ENCODE results near the gene SLC22A23.

Gene SLC22A23

DNA sequence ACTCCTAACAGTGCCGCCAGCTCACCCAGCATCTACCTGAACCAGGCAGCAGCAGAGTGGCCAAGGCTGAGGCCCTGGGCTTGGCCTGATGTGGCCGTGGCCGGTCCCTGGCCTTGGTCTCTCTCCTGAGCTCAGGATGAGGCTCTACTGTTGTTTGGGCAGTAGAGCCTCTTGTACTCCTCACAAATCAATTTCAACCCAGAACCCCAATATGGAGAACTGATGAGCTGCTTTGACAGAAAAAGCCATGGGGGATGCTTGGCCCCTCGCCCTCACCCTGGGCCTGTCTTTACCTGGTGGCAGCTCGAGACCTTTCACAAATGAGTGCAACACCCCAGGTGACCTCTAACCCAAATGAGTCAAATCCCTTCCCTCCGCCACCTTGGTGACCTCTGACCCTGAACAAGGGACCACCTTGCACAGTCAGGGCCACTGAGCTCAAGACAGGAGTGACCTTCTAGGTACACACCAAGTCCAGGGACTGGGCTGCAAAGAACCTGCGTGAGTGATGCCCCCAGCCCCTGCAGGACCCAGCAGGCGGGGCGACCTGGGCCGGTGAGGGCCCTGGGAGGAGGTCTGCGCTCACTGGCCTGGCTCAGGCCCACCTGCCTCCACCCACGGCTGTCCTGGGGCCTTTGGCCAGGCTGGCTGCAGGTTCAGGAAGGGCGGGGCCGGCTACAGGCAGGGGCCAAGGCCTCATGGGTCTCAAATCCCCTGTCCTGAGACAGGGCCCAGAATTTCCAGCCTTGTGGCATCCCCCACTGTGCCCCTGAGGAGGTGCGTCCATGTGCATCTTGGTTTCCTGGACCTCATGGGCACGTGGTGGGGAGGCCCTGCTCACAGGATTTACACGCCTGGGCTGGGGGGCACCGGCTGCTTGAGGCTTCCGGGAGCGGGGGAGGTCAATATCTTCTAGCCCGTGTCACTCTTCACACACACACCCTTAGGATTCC, 167.9 kb downstream of the SLC22A23 start:
- DNase-seq (ENCODE audit: extremely low read depth in 1 of 2, low read depth in 1 of 2) = no peak

DNA sequence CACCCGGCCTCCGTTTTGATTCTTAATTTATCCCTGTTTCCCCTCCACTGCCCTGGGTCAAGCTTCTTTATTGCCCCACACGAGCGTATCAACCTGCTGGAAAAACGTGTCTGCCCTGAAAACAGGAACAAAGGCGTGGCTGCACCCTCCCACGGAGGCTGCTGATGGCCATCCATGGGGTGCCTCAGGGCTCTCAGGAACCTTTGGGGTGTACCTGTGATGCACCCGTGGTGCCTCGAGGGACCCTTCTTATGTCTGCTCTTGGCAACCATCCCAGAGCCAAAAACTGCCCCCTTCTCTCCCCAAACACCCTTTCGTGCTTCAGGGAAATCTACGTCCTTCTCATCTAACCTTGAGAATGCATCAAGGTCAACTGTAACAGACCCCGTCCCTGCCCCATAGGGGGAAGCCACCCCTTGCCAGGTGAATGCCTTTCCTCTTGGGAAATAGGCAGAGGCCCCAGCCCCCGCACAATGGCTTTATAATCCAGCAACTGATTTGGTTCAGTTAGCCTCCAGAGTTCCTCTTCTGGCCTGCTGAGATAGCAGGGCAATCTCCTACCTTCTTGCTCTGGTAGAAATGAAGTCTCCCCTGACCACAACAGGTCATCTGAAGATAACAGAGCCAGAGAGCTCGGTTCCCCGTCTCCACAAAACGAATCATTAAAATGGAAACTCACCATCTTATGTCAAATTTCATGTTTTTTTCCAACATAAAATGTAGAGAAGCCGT, 168.7 kb downstream of the SLC22A23 start:
- DNase-seq (ENCODE audit: extremely low read depth in 1 of 2, low read depth in 1 of 2) = no peak

DNA sequence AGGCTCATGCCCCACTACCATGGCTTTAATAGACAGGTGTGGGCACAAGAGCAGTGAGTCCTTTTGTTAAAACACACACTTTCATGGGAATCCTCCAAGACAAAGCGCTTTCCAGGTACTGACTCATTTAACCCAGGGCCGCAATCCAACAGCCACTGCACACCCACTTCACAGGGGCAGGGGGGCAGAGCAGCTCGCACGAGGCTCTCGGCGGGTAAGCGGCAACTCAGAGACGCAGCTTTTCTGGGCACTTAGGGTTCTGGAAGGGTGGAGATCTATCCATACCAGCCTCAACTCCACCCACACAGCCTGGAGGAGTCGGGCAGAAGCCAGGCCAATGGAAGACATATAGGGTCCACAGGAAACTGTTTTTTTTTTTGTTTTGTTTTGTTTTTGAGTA, 169.5 kb downstream of the SLC22A23 start:
- no peak for DNase-seq (ENCODE audit: extremely low read depth in 1 of 2, low read depth in 1 of 2)

DNA sequence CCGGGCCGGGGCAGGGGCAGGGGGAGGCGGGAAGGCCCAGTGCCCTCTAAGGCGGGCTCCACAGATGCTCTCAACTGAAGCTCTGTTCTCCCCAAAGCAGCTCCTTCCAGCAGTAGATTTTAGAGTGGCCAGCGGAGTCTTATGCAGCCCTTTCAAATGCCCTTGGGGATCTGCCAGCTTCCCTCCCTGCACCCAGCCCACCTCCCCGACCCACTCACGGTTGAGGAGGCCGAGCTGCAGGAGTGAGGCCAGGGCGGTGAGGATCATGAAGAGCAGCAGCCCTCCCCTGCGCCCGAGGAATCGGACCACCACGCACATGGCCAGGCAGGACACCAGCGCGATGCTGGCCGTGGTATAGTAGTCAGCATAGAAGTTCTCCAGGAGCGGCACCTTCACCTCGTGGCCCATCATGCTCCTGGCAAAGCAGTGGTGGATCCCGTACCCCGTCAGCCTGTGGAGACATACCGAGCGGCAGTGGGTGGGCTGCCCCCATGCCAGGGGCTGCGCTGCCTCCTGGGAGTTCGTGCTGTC, 170.1 kb downstream of the SLC22A23 start:
- DNase-seq (ENCODE audit: extremely low read depth in 1 of 2, low read depth in 1 of 2) = no peak

DNA sequence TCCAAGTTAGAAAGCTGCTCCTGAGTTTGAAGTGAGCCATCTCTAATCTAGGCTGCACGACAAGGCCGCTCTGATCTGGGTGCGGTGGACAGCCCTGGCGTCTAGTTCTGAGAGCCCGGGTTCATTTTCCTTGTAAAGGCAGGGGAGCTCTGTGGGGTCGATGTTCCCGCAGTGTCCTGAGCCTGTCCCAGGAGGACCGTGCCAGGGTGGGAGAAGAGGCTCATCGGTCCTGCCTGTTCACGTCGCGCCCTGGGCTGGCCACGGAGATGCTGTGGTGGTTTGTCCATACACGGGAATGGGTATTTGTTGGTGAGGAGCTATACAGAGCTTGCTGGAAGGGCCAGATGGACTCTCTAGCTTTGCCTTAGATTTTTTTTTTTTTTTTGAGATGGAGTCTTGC, 171.1 kb downstream of the SLC22A23 start:
- no peak for DNase-seq (ENCODE audit: extremely low read depth in 1 of 2, low read depth in 1 of 2)

DNA sequence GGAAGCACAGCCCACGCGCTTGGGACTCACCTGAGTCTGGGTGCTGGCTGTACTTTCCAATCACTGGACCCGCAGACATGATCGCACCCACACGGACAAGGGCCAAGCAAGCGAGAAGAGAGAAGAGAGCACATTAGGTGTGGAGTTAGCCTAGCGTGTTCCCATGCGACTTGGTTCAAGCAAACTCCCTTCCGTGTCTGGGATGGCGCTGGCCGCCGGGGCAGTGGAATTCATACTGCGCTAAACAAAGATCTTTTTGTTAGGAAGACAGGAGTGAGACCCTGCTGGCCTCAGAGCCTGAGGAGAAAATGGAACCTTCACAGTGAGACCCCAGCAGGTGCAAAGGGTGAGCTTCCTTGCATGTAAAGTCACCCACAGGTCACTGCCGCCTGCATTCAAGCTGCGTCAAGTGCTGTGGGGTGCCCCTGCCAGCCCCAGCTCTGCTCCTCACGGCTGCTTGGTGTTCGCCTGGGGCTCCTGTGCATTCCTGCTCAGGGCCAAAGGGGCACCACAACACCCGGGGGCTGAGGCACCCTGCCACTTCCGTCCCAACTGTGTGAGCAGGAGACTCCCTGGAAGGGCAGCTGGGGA, 171.7 kb downstream of the SLC22A23 start:
- no peak for DNase-seq (ENCODE audit: extremely low read depth in 1 of 2, low read depth in 1 of 2)

DNA sequence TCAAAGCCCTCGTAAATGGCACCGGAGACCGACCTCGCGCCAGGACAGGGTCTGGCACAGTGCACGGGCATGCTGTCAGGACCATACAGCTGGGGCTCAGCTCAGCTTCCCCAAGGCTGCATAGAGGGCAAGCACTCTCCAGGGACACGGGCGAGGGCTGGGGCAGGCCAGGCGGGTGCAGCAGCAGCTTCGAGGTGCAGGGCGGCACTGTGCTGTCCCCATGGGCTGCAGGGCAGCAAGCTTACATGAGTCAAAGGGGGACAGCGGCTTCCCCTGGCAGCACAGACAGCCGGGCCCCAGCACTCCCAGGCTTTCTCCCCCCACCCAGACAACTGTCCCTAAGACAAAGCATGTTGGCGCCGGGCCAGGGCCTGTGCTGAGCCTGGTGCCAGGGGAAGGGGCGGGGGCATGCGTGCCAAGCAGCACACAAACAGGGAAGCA, 172.4 kb downstream of the SLC22A23 start:
- DNase-seq (ENCODE audit: extremely low read depth in 1 of 2, low read depth in 1 of 2) = no peak

DNA sequence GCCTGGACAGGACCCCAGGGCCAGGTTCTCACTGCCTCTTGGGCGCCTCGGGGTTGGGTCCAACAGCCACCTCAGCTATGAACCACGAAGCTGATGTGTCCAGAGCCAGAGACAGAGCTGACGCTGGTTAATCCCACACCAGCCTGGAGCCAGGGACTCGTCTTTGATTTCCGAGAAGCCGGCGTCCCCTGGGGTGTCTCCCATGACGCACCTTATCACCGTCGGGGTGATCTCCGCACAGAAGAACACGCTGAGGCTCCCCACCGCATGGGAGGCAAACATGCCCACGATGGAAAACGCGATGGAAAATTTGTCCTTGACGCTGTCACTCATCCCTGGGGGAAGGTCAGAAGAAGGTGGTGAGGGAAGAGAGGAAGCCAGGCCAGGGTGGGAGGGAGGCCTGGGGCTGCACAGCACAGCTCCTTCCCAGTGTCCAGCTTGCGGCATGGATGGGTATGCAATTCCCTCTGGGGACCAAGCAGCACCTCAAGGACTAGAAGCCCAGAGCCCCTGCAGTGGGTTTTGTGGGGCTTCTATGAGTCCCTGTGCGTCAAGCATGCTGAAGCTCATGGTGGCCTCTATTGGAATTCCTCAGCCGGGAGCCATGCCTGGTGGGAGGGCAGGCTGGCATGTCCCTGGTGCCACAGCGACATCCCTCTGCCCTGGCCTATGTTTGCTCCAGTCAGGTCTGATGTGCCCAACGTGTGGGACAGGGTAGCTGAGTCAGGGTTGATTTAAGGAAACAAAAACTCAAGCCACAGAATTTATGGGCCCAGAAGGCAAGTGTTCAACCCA, 173.0 kb downstream of the SLC22A23 start:
- DNase-seq (ENCODE audit: extremely low read depth in 1 of 2, low read depth in 1 of 2) = no peak

DNA sequence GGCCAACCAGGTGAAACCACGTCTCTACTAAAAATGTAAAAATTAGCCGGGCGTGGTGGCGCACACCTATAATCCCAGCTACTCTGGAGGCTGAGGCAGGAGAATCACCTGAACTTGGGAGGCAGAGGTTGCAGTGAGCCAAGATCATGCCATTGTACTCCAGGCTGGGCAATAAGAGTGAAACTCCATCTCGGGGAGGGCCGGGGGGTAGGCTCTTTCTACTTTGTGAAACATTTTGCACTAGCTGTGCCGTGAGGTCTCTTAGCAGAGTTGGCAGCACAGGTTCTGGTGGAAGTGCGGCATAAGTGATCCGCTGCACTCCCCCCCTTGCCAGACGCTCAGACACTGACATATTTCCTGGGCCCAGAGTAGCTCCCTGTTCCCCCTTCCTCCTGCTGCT, 173.6 kb downstream of the SLC22A23 start:
- DNase-seq (ENCODE audit: extremely low read depth in 1 of 2, low read depth in 1 of 2) = no peak

DNA sequence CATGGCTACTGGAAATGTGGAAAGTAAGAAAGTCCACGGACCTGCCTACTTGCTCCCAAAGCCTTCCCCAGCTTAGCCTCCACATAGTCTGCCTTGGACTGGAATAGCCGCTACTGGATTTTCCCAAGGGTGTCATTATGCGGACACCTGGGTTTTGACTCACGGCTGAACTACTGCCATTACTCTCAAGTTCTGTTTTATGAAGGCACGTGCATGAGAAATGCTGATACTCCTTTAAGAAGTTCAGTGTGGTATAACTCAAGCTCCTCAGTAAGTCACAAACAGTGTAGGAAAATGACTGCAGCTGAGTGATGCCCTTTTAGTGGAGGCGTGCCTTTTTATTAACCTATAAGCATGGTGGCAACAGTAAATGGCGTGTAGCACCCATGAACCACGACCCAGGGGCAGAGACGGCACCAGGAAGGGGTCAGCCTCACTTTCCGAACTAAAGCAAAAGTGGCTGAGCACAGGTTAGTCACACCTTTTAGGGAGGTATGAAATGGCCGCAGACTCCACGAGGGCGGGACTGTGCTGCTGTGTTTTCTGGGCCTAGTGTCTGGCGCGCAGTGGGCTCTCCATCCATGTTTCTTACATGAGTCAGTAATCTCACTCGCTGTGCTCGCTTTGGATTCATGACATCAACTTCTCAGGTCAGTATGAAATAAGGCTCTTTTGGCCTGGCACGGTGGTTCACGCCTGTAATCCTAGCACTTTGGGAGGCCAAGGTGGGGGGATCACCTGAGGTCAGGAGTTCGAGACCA, 174.2 kb downstream of the SLC22A23 start:
- DNase-seq (ENCODE audit: extremely low read depth in 1 of 2, low read depth in 1 of 2) = no peak

DNA sequence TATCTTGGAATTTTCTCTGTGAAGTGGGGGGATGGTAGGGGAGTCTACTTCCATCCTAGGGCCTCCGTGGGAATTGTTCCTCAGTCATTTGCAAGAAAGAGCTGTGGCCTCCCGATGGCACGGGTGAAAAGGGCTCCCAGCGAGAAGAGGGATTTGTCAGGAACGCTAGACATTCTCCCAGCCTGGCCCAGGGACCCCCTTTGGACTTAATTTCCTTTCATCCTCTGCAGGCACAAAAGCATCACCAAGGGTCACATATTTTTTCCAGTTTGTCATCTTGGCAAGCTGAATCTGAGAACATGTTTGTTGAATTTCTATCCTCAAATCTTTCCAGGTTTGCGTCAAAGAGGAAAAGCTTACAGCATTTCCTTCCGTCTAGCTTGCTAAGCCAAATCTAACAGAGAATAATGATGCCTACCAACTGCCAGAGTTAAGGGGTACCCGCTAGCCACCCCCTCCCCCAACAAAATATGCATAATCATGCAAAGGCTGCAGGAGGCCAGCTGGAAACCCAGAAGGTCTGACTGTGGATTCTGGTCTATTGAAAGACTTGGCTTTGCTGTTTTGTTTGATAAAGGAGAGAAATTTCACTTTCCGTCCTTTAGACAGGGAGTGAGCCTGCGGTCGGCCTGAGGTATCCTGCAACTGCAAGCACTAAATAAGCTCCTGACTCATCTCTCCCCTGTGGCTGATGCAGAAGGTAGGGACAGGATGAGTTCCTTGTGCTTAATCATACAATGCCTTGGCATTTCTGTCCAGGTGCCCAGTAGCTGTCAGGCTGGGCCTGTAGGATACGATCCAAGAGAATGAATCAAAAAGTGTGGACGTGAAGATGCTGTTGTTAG, 175.0 kb downstream of the SLC22A23 start:
- DNase-seq (ENCODE audit: extremely low read depth in 1 of 2, low read depth in 1 of 2) = no peak

DNA sequence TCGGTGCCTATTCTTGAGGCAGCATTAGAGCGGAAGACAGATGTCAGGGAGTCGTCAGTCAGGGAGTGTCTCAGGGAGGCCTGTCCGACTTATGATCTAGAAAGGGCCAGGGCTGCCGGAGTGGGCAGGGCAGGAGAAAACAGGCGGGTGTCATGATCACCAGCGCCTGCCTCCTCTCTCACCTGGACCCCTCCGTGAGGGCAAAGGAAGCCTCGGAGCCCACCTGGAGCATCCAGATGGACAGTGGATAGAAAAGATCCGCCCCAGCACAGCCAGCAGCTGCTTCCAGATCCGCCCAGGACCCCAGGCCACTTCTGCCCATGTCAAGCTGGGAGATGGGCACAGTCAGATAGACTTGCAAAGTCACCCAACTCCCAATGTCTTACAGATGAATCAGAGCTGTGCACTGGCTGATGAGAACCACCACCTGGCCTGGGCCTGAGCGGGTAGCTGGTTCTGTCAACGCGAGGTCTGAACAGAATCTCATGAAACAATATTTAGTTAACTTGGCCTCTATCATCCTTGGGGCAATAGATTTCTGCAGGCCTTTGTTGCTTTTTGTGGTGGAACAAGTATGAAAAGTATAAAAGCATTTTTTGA, 175.9 kb downstream of the SLC22A23 start:
- no peak for DNase-seq (ENCODE audit: extremely low read depth in 1 of 2, low read depth in 1 of 2)

DNA sequence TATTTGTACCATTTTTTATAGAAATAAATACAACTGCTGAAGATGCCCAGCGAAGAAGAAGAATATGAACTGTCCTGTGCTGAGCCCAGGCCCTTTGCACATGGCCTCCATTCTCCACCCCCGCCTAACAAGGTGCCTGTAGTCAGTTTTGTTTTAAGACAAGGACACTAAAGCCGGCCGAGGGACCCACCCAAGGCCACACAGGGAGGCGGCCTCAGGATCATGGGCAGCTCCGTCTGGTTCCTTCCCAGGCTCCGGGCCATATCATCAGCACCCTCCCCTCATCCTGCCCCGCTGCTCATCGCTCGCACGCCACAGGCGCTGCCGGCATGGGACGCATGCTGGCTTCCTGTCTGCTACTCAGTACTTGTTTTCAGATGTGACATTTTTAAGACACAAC, 176.8 kb downstream of the SLC22A23 start:
- no peak for DNase-seq (ENCODE audit: extremely low read depth in 1 of 2, low read depth in 1 of 2)

DNA sequence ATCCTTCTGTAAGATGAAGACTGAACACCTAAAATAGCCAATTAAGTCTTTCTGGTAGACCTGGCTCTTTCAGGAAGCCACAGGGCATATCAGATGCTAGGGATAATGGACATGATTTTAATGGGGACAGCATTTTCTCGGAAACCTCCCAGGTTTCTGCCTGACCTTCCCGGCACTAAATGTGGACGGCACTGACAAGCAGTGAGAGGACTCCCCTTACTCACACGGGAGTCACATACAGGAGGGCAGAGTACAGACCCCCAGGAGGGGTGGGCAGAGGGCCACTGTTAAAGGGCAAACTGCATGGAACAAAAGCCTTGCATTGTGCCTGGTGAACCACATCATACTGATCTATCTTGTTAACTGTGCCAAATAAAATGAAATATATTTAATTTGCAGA, 178.2 kb downstream of the SLC22A23 start:
- no peak for DNase-seq (ENCODE audit: extremely low read depth in 1 of 2, low read depth in 1 of 2)

DNA sequence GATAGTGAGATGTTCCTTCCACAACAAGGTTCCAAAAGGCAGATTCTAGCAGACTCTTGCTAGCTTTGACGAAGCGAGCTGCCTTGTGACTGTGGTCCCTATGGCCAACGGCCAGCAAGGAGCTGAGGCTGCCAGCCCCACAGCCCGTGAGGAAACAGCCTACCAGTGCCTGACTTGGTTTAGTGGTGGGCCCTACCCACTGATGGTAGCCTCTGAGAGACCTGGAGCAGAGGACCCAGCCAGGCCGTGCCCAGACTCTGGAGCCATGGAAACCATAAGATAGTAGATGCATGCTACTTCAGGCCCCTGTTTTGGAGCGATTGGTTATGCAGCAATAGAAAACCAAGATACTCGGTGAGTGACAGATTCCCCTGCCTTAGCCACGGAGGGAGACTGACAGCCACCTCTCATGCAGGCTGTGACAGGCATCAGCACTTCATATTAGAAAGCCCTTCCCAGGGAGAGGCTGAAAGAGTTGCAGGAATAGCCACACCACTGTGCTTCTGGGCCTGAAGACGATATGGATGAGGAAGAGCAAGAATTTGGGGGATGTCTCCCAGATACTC, 178.9 kb downstream of the SLC22A23 start:
- no peak for DNase-seq (ENCODE audit: extremely low read depth in 1 of 2, low read depth in 1 of 2)

DNA sequence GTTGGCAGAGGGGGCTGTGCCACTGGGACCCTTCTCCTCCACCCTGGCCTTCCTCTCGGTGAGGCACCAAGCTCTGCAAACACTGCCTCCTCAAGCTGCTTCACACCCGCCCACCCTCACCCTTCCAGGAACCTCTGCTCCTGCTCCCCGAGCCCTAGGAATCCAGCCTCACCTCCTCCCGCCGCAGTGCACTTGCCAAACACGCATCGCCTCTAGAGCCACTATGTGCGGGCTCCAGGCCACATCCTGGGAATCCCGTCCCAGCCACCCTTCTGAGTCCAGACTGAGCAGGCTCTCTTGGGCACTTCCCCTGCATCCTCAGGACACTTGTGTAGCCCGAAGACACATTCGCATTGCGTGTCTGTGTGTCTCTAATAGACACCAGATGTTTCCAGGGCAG, 179.6 kb downstream of the SLC22A23 start:
- no peak for DNase-seq (ENCODE audit: extremely low read depth in 1 of 2, low read depth in 1 of 2)

DNA sequence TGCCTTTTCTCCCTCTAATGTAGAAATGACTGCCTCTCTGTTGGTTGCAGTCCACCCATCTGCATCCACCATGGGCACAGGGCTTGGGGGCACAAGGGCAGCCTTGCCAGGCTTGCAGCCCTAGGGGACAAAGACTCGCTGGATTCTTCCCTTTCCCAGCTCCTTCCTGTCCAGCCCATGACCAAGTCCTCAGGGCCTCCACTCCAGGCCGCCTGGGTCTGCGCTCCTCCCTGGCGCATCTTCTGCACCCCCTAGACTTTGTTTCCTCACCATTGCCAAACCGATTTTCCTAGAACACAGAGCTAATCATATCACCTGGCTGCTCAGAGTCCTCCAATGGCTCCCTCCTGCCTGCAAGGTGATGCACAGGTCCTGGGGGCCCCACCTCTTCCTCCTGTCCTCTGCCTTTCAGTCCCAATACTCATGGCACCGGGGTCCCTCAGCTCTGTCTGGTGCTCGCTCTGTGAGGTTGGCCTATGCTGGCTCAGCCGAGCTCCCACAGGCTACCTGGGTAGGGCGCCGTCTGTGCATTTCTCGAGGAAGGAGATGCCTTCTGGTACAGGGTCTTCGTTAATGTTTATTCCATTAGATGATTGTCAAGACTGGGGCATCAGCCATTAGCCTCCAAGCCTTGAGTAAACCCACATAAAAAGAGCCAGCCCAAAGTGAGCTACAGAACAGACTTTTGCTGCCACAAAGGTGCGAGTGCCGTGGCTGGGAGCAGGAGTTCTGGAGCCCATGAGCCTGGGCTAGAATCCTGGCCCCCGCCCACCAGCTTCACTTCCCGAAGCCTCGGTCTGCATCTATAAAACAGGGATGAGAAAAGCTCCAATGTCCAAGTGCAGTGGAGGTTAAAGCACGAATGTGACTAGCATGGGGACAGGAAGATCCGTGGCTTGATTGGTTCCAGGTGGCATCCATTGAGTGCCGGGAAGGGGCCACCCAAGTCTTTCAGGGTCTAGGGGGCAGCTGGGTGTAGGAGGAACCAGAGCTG, 180.4 kb downstream of the SLC22A23 start:
- DNase-seq (ENCODE audit: extremely low read depth in 1 of 2, low read depth in 1 of 2) = no peak

Data from activated CD8-positive, alpha-beta memory T cell treated with anti-CD3 and anti-CD28 coated beads for 1 hour (primary cell).